Spleen (tissue), 7 donors: ENCODE data around the gene GATAD2A.

Experiments
- POLR2A ChIP-seq, 3 donors: fragments of 450-650 bp; IDR thresholded peaks; one replicate each; pipeline ENCODE4 v1.5.1; 2017; ENCODE audit warnings: antibody characterized with exemption in 3 of 3, mild to moderate bottlenecking in 1 of 3
- POLR2AphosphoS5 ChIP-seq, 3 donors: sonication (generic); formaldehyde crosslinking; IDR thresholded peaks; one replicate each; pipeline ENCODE4 v1.5.1; 2017; ENCODE audit warnings: antibody characterized with exemption in 3 of 3
- TF ChIP-seq, protein P1 (sequence below), 11 experiments: fragments of 200-600 bp in 7 of 11; fragments of 450-650 bp in 4 of 11; sonication (generic) in 4 of 11; IDR thresholded peaks in 8 of 11; conservative IDR thresholded peaks in 3 of 11; 1 replicate in 7 of 11; 2 replicates in 4 of 11; pipeline versions ENCODE4 v1.4.0 to v1.8.0; 2016 to 2021; ENCODE audit warnings: antibody characterized with exemption in 11 of 11, inconsistent platforms in 4 of 11, mild to moderate bottlenecking in 1 of 11
- donor health status: DM: no; HTN: no; CAD: no; lungs with moderate emphysema.
- donor health status: DM: no; HTN: no; CAD: no.
- donor health status: DM: no; HTN: no; CAD: no.

DNA sequence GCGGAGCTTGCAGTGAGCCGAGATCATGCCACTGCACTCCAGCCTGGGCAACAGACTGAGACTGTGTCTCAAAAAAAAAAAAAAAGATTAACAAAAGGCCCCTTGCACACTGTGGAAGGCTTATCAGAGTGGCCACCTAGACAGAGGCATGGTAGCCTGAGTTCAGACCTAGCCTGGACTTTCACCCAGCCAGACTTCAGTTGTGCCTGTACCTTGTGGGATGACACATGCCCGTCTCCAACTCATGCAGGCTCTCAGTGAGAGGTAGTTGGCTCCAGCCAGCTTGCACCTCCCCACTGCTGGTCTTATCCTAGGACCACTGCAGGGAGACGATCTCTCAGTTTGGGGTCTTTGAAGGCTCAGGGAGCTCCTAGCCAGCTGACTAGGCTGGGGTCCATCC lies 52.2 kb downstream of the GATAD2A start:
- TF ChIP-seq POLR2A (IDR thresholded peaks at IDR 0.05): no peak
- TF ChIP-seq, protein P1, sequence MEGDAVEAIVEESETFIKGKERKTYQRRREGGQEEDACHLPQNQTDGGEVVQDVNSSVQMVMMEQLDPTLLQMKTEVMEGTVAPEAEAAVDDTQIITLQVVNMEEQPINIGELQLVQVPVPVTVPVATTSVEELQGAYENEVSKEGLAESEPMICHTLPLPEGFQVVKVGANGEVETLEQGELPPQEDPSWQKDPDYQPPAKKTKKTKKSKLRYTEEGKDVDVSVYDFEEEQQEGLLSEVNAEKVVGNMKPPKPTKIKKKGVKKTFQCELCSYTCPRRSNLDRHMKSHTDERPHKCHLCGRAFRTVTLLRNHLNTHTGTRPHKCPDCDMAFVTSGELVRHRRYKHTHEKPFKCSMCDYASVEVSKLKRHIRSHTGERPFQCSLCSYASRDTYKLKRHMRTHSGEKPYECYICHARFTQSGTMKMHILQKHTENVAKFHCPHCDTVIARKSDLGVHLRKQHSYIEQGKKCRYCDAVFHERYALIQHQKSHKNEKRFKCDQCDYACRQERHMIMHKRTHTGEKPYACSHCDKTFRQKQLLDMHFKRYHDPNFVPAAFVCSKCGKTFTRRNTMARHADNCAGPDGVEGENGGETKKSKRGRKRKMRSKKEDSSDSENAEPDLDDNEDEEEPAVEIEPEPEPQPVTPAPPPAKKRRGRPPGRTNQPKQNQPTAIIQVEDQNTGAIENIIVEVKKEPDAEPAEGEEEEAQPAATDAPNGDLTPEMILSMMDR (IDR thresholded peaks at IDR 0.05 in 8 of 11, conservative IDR thresholded peaks at IDR 0.05 in 3 of 11): no peak
- no peak for TF ChIP-seq POLR2AphosphoS5 (IDR thresholded peaks at IDR 0.05)
